Omental fat pad (tissue), 4 donors: ENCODE results near the gene SEL1L3. TPM values are rescaled to one million over a fixed set of nuclear protein-coding genes. Genes with fewer than 3 reads are reported as not detected.

ENCODE experiments used
- ATAC-seq: fragments of 150-250 bp; one replicate; pipeline ENCODE4 v1.9.1; 2016; ENCODE audit warnings: mild to moderate bottlenecking, moderate library complexity; ENCODE audit not compliant: low FRiP score
- DNase-seq: peaks from one replicate; pipeline ENCODE4 v3.0.0-alpha.2; 2019; ENCODE audit warnings: low spot score
- CTCF ChIP-seq, 3 donors: fragments of 450-650 bp; IDR thresholded peaks; one replicate each; pipeline ENCODE4 v1.5.1; 2016 to 2017; ENCODE audit warnings: antibody characterized with exemption in 3 of 3, mild to moderate bottlenecking in 3 of 3, moderate library complexity in 2 of 3
- total RNA-seq, 4 donors: library from RNA; depleted of rRNA; stranded (reverse); fragments of >200 nt; gene quantifications; one replicate each; pipeline ENCODE4 v1.1.0, GENCODE V29; 2016

Gene SEL1L3
- total RNA-seq, 4 donors from 2014 or later = 15.8 to 29.9 (median 21.4) TPM

DNA sequence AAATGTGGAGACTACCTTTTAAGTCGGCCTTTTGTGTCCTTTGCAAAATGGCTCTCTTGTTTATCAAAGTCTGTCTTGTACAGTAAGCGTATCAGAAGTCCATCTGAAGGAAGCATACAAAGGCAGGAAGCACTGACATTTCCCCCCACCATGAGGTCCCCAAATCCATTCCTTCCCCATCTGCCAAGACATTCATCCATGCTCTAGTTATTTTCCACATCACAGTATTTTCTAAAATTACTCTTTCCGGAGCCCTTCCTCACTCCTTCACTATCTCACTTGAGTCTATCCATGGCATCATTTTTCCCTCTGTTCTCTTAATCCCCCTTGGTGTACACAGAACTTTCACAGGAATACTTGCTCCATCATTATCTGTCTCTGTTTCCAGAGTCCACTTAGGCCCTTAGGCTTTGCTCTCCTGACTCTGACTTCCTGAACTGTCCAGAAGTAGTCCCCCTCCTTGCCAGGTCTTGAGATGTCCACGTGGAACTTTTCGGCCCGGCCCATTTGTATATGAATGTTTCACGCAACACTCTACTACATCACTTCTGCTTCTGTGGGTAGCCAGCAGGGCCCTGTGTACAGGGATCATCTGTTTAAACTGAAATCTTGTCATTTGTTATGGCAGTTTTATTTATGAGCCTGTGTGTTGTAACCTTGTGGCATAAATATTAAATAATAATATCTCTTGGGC lies 2.1 kb downstream of the SEL1L3 start:
- TF ChIP-seq CTCF (IDR thresholded peaks at IDR 0.05) = no peak
- peak; percentile 38 for ATAC-seq
- no peak for DNase-seq

GRCh38 chr4:25859429-25860148 lies 3.2 kb downstream of the SEL1L3 start:
- DNase-seq (no peak), ATAC-seq (no peak)
- no peak for TF ChIP-seq CTCF (IDR thresholded peaks at IDR 0.05)

GRCh38 chr4:25857851-25858400 lies 4.9 kb downstream of the SEL1L3 start:
- TF ChIP-seq CTCF (IDR thresholded peaks at IDR 0.05) = no peak
- no peak for DNase-seq
- no peak for ATAC-seq

- ATAC-seq = no peak
- TF ChIP-seq CTCF (IDR thresholded peaks at IDR 0.05) = no peak
Measured at GRCh38 chr4:25857403-25857802, 5.4 kb downstream of the SEL1L3 start.

GRCh38 chr4:25856756-25857155 lies 6.0 kb downstream of the SEL1L3 start:
- ATAC-seq (peak; percentile 30), DNase-seq (no peak)
- TF ChIP-seq CTCF (IDR thresholded peaks at IDR 0.05) = no peak

More at GRCh38 chr4:25857403-25857802, 5.4 kb downstream of the SEL1L3 start:
- DNase-seq = no peak

GRCh38 chr4:25852103-25852502 lies 10.7 kb downstream of the SEL1L3 start:
- ATAC-seq (no peak), DNase-seq (no peak)
- TF ChIP-seq CTCF (IDR thresholded peaks at IDR 0.05) = no peak
